SK-N-MC (cell line): ENCODE measurements around the gene KATNB1.

ENCODE experiments used
- EZH2 ChIP-seq: fragments of 200-600 bp; sonication (generic); IDR thresholded peaks from one replicate; pipeline ENCODE4 v1.6.1; 2017; ENCODE audit warnings: antibody characterized with exemption
- FOXP2 ChIP-seq: optimal IDR thresholded peaks from 2 replicates; pipeline ENCODE3; 2011; ENCODE audit warnings: mild to moderate bottlenecking, moderate library complexity; ENCODE audit not compliant: insufficient read depth; ENCODE audit errors: extremely low read length, control extremely low read depth
- POLR2AphosphoS5 ChIP-seq: IDR thresholded peaks from 2 replicates; pipeline ENCODE4 v1.6.1; 2012; ENCODE audit warnings: mild to moderate bottlenecking, low read depth, low read length, borderline replicate concordance

DNA sequence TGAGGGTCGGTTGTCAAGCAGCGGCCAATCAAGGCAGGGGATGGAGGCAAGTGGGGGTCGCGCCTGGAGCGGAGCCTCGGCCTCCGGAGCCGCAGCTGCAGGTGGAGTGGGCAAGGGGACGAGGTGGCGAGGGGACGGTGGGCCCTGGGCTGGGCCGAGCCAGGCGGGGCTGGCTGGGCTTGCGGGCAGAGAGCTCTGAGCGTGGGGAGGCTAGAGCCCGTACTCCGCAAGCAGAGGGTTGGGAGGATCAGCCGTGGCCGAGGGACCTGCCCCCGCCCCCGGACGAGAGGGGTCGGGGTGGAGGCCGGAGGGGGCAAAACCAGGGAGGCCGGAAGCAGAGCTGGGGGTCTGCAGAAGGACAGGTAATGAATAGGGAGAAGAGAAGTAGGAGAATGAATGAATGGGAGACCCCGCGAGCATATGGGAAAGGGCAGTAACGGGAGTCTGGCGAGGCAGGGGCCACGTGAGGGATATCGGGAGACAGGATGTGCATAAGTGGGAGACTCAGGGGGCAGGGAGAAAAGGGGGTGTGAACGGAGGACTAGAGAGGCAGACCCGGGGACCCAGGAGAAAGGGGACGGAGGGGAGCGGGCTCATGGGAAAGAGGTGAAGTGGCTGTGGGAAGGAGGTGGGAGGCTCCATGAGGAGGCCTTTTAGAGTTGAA lies at the start of gene KATNB1:
- TF ChIP-seq POLR2AphosphoS5, result peak; percentile 26; the same call in 1 of the 2 replicates
- TF ChIP-seq EZH2, result no peak
- no peak for TF ChIP-seq FOXP2
